CD4-positive, alpha-beta T cell treated with Interleukin-2 at 100 ng/mL for 4 hours (primary cell): Measurements from ENCODE around the gene PYCR2.
"Not testable (repeated sequence)": the region's sequence is repeated elsewhere in the genome, so short reads cannot be mapped to it uniquely, and the experiment has no call there.

Source experiments
- DNase-seq: peaks from one replicate; pipeline ENCODE4 v3.0.0-alpha.2; 2020; ENCODE audit warnings: low spot score

The PYCR2 gene

DNA sequence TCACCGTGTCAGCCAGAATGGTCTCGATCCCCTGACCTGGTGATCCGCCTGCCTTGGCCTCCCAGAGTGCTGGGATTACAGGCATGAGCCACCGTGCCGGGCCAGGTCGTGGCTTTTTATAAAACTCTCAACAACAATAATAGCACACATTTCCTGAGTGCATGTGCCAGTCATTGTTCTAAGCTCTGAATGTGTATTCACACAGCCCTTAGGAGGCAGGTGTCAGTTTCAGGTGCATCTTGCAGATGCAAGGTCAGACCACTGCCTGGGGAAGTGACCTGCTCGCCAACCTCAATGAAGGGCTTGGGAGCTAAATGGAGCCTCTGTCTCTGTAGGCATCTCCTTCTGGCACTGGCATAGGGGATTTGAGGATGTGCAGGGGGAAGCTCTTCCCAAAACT, 18.5 kb upstream of the PYCR2 start:
- no peak for DNase-seq

DNA sequence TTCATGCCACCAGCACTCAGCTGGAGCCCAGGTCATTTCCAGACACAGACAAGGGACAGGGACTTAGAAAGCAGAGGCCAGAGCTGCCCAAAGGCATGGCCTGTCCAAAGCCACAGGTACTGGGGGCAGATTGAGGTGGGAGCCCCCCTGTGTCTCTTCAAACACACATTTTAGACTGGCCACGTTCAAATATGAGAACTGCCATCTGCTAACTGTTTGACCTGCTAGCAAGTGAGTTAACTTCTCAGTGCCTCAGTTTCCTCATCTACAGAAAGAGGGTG, 17.8 kb upstream of the PYCR2 start:
- no peak for DNase-seq

DNA sequence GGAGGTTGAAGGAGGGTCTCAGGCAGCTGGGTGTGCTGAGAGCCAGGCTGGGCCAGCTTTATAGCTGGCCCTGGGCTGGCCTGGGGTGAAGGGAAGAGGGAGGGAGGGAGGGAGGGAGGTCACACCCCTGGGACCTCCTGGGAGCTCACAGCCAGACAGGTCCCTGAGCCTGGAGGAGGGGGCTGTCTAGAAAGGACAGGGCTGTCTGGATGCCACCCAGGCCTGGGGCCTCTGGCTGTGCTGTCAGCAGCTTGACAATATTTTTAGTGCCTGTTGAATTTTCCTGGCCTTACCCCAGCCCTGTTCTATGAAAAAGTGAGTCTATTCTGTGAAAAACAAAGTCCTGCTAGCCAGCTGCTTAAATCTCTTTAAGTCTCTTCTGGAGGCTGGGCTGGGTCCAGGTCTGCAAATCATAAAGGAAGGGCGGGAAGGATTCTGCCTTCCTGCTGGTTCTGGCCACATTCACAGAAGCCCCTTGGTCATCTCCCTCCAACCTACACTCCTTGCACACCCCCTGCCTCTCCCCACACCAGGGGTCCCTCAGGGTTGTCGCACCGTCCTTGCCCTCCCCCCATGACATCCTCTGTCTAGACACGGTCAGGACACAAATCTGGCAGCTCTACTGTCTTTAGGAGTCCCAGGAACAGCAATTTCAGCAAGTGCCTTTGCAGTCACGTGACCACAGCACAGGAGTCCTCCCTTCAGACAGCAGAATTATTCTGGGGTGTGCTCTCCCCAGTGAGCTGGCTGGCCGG, 17.3 kb upstream of the PYCR2 start, which contains the start of gene LEFTY2:
Gene LEFTY2, minus strand, starts transcription at position 34 of the 755 bp plus-strand sequence. CDS start 80 bp downstream, outside the sequence.
- no peak for DNase-seq

DNA sequence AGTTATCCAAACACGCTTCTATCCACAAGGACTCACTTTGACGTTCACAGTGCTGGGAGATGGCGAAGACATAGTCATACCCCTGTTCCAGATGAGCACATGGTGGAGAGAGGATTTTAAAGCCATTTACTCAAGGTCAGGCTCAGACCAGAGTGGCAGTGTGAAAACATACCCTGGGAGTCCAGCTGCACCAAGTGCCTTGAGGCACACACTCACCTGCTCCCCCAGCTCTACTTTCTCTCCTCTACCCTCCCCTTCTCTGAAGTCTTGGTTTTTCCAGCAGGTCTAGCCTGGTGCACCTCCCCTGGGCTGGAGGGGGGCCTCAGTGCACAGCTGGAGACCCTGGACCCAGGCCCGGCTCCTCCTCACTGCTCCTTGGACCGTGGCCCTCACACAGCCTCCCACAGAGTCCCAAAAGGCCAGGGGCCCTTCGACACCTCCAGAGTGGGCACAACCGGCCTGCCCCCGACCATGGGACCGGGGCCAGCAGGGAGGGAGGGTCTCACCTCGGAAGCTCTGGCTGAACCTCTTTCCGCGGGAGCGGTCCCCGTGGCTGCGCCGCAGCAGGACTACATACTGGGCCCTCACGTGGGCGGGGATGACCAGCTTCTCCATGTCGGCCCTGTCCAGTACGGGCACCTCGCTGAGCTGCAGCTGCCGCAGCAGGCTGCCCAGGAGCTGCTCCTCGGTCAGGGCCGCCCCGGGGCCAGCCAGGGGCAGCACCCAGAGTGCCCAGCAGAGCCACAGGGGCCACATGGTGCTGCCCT, 16.5 kb upstream of the PYCR2 start:
- no peak for DNase-seq

DNA sequence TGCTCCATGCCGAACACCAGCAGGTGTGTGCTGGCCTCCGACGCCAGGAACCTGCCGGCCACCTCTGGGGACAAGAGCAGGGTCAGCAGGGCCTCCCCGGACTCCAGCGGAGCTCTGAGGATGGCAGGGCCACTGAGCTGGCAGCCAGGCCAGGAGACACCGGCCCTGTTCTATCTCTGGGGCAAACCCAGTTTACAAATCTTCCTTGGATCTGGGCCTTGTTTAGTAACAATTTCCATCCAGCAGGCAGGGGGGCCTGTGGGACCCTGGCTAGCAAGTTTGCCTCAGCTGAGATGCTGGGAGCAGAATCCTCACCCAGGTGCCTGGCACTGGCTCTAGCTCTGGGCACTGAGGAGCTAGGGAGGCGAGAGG, 15.9 kb upstream of the PYCR2 start:
- not testable (repeated sequence) for DNase-seq

DNA sequence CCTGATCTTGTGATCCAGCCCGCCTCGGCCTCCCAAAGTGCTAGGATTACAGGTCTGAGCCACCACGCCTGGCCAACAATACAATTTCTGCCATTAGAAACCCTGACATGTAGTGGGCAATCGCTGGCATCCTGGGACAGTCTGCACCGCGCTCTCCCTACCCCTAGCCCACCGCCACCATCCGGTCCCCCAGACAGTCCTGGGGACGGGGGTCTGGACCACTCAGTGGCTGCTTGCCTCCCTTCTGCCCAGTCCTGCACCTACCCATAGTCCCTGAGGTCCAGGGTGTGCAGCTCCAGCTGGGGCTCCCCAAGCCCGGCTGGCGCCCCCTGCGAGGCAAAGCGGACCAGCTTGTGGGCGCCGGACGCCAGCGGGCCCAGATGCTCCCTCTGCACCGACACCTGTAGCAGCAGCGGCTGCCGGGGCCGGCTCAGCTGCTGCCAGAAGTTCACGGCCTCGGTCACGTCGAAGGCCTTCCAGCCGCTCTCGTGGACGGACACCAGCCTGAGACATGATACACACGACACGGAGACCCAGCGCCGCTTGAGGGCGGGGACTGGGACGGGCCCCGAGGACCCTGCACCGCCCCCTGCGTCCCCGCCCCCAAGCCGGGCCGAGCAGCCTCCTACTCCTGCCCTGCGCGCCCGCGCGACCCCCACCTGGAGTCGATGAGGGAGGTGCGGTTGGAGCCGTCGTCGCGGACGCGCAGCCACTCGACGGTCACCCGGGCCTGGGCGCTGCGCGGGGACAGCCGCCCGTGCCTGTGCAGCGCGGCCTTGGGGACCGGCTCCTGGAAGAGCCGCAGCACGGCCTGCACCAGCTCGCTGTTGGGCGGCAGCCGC, 15.3 kb upstream of the PYCR2 start:
- not testable (repeated sequence) for DNase-seq

DNA sequence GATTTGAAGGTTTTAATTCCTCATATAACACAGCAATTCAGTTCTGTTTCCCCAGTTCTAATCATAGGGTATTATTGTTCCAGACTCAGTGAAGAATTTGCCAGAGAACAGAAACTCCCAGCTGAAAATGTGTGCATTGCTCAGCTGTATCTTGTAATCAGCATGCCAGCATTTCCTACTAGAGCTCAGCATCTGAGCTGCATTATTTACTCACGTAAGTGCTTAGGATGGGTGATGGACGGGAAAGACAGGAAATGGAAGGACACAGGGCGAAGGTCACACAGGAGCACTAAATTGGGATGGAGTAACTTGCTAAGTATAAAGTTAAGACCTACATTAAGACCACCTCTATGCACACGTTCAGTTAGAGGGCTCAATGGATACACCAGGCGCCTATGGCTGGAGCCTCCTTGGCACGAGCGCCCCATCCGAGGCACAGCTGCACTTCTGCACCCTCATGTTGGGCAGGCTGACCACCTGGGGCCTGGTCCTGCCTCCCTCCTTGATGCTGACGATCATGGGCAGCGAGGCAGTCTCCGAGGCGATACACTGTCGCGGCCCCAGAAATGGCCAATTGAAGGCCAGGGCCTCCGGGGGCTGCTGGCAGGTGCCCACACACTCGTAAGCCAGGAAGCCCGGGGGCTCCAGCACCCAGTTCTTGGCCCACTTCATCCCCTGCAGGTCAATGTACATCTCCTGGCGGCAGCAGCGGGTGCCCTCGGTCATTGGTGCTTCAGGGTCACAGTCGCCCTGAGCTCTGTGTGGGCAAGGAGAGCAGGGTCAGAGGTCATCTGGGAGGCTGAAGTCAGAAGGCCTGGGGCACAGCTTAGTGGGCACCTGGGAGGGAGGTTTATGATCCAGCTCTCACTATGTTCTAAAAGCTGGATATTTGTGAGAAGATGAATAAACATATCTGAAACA, 13.3 kb upstream of the PYCR2 start:
- DNase-seq = no peak

DNA sequence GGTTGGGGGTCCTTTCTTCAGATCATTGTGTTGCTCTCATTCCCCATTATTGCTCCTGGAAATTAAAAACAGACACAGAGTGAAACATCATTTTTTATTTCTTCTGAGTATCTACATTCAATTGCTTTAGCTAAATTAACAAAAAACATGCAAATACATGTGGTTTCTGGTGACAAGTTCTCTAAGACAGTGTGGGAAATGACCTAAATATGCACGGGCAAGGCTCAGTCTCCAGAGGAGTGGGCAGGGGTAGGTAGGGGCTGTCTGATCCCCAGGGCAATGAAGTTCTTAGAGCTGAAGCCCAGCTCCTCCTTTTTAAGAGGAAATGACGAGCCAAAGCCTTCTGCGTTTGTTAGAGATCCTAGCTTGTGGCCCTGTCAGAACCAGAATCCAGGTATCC, 12.5 kb upstream of the PYCR2 start:
- no peak for DNase-seq

DNA sequence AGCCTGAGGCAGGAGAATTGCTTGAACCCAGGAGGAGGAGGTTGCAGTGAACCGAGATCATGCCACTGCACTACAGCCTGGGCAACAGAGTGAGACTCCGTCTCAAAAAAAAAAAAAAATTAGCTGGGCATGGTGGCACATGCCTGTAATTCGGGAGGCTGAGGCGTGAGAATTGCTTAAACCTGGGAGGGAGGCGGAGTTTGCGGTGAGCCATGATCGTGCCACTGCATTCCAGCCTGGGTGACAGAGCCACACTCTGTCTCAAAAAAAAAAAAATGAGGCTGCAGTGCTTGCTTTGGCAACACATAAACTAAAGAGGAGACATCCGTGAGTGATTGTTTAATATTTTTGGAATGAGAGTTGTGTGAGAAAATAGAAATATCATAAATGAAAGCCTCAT, 12.0 kb upstream of the PYCR2 start:
- DNase-seq = not testable (repeated sequence)

DNA sequence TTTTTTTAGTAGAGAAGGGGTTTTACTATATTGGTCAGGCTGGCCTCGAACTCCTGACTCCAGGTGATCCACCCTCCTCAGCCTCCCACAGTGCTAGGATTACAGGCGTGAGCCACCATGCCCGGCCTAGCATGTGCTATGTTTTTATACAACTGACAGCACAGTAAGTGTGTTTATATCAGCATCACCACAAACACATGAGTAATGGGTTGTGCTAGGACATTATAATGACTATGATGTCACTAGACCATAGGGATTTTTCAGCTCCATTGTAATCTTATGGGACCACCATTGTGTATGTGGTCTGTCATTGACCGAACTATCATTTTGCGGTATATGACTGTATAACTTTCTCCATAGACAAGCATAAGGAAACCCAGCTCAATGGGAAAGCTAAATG, 10.7 kb upstream of the PYCR2 start:
- no peak for DNase-seq

DNA sequence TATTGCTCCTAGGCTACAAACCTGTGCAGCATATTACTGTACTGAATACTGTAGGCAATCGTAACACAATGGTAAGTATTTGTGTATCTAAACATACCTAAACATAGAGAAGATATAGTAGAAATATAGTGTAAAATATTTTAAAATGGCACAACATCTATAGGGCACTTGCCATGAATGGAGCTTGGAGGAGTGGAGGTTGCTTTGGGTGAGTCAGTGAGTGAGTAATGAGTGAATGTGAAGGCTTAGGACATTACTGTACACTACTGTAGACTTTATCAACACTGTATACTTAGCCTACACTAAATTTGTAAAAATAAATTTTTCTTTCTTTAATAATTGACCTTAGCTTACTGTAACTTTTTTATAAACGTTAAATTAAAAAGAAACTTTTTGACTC, 9.0 kb upstream of the PYCR2 start:
- DNase-seq = no peak

DNA sequence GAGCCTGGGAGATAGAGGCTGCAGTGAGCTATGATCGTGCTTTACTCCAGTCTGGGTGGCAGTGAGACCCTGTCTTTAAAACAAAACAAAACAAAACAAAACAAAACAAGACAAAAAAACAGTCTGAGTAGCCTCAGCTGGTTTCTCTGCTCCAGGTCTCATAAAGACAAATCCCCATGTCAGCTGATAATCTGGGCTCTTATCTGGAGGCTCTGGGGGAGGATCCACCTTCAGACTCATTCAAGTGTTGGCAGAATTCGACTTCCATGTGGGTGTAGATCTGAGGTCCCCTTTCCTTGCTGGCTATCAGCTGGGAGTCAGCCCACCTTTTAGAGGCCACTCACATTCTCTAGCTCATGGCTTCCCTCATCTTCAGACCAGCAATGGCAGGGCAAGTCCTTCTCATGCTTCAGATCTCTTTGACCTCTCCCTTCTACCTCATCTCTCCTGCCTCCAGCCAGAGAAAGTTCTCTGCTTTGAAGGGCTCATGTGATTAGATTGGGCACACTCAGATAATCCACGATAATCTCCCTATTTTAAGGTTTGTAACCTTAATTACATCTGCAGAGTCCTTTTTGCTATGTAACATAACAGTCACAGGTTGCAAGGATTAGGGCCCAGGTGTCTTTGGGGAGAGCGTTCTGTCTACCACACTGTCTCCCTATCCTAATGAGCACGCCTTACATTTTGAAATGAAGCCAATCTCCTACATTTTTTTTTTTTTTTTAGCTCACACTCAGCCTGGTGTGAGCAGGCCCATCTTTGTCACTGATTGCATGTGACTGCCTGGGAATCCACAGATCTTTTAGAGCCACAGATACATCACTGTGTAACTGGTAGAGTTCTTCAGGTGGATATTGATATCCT, 7.5 kb upstream of the PYCR2 start:
- no peak for DNase-seq

DNA sequence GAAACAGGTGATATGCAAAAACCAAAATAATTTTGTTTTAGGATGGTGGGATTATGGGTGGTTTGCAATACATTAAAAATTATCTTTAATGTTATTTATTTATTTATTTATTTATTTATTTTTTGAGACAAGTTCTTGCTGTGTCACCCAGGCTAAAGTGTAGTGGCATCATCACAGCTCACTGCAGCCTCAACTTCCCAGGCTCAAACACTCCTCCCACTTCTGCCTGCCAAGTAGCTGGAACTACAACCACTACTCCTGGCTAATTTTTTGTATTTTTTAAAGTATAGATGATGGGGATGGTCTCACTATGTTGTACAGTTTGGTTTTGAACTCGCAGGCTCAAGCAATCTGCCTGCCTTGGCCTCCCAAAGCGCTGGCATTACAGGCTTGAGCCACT, 6.5 kb upstream of the PYCR2 start:
- no peak for DNase-seq

DNA sequence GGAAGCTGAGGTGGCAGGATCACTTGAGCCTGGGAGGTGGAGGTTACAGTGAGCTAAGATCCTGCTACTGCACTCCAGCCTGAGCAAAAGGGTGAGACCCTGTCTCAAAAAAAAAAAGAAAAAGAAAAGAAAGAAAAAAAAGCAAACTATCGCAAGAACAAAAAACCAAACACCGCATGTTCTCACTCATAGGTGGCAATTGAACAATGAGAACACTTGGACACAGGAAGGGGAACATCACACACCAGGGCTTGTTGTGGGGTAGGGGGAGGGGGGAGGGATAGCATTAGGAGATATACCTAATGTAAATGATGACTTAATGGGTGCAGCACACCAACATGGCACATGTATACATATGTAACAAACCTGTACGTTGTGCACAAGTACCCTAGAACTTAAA, 5.4 kb upstream of the PYCR2 start:
- not testable (repeated sequence) for DNase-seq

DNA sequence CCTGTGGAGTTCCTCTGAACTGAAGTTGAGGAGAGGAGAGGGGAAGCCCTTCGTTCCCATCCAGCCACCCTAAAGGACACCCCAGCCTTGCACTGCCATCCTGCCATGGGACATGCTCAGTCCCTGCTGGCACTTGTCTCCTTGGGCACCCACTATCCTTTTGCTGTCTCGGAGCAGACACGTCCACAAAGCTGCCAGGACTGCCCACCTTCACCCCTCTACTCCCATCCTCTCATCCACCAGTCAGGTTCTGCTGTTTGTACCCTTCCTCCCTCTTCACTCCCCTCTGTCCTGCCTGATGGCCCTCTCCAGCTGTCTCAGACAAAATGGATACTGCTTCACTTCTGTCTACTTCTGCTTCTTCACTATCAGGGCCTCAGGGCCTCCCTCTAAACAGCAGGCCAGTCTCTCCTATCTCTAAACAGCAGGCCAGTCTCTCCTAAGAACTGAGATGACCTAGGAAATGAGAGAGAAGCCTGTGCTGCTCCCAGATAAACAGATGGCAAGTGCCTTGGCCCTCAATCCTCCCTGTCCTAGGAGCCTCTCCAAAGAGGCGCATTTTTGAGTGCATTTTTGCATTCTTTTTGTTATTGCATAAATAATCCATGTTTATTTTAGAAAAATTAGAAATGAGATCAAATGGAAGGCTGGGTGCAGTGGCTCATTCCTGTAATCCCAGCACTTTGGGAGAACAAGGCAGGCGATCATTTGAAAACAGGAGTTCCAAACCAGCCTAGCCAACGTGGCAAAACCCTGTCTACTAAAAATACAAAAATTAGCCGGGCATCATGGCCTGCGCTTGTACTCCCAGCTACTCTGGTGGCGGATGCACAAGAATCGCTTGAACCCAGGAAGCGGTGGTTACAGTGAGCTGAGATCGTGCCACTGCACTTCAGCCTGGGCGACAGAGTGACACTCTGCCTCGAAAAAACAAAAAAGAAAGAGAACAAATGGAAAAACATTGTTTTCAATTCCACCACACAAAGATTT, 4.4 kb upstream of the PYCR2 start:
- DNase-seq = peak; percentile 19

DNA sequence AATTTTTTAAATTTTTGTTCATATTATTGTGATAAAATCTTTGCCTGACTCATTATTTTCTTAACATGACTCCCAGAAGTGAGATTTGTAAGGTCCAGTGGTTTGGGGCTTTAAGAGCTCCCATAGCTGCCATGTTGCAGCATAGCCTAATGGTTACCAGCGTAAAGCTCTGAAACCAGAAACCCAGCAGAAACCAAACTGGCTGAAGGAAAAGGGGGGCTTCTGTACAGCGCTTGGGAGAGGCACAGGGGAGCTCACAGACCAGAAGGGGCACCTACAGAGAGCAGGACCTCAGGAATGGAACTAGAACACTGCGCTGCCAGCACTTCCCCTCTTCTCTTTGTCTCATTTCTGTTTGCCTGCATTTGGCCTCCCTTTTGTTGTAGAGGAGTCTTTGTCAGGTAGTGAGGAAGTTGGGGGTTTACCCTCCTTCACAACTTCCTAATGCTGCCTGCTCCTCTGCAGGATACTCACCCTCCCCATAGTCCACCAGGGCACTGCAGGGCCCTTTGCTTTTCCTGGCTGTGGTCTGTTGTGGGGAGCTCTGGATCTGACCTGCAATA, 2.6 kb upstream of the PYCR2 start:
- no peak for DNase-seq

DNA sequence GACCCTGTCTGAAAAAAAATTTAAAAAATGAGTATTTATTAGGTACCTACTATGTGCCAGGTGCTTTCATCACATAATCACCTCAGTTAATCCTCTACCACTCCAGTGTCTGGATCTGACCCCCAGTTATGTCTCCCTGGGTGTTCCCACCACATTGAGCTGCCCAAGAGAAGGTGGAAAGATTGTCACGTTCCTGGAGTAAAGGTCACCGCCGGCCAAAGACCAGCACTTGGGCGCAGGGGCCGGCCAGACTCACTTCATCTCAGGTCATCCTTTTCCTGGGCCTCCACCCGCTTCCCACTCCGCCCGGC, 714 bp downstream of the PYCR2 start:
- DNase-seq = no peak

DNA sequence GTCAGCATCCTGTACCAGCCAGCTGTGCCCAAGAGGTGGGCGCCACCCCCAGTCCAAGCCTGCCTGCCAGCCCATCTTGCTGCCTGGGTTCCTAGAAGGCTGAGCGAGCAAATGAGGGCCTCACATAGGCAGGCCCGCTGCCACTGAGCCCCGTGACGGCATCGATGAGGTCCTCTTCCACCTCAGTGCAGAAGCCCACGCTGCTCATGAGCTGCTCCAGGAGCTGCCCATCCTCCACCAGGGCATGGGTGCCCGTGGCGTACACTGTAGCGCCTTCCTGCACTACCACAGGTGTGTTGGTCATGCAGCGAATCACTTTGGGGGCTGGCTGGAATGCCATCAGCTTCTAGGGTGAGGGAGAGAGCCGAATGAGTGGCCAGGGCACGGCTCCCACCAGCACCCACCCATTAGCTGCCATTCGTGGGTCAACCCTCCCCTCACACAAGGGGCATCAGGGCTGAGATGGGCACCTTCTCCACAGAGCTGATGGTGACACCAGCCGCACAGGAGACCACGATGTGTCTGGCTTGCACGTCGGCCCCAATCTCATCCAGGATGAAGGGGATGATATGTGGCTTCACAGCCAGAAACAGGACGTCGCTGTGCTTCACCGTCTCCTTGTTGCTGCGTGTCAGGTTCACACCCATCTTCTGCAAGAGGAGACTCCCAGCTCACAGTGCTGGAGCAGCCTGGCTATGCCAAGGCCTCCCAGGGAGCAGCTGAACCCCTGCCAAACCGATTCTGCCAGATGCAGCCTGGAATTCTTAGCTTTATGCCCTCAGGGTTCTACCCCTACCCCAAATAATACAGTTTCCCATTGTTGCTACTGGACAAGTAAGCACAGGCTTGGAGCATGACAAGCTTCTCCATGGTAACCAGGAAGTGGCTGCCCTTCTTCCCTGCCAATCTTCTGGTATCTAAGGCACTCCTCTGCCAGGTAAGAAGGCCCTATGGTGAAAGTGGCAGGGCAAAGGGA, 2.0 kb downstream of the PYCR2 start:
- DNase-seq = no peak
